H1 (cell line): ENCODE measurements around the gene CFAP74. TPM values are rescaled to one million over a fixed set of nuclear protein-coding genes. Genes with fewer than 3 reads are reported as not detected.

Experiments used
- CTCF ChIA-PET: fragments of 300-600 bp; sonication (Branson Sonifier 250); formaldehyde crosslinking; loops from one replicate; lab custom pipeline; 2021; ENCODE audit not compliant: partially characterized antibody; lab: Charles Lee
- POLR2A ChIA-PET: fragments of 300-600 bp; sonication (Branson Sonifier 250); formaldehyde crosslinking; loops from one replicate; lab custom pipeline; 2021; ENCODE audit warnings: inconsistent platforms; ENCODE audit not compliant: partially characterized antibody; lab: Charles Lee
- DNase-seq, 2 experiments: peaks; one replicate each; pipeline versions ENCODE4 v3.0.0 to v3.0.0-alpha.2; 2010 to 2022; ENCODE audit warnings: low spot score in 2 of 2, low read depth in 1 of 2, mixed read lengths in 1 of 2
- FAIRE-seq: peaks from 2 replicates; lab custom pipeline; 2011; peaks lifted over from hg19 to GRCh38; lab: Jason Lieb, UNC
- H2AFZ ChIP-seq: 2 replicates; pipeline ENCODE4 v1.8.1; 2012; ENCODE audit warnings: low read length, inconsistent platforms
- H2AK5ac ChIP-seq: 2 replicates; pipeline ENCODE4 v1.6.1; 2013; ENCODE audit warnings: low read depth, low read length
- H2BK120ac ChIP-seq: replicated peaks from 2 replicates; pipeline ENCODE3; 2013; ENCODE audit warnings: low read depth, low read length, inconsistent platforms
- H2BK12ac ChIP-seq: 2 replicates; pipeline ENCODE4 v1.6.1; 2013; ENCODE audit warnings: low read depth, low read length
- H2BK15ac ChIP-seq: 2 replicates; pipeline ENCODE4 v1.6.1; 2013; ENCODE audit warnings: low read length
- H2BK20ac ChIP-seq: 2 replicates; pipeline ENCODE4 v1.6.1; 2013; ENCODE audit warnings: low read length
- H2BK5ac ChIP-seq: 2 replicates; pipeline ENCODE4 v1.6.1; 2013; ENCODE audit warnings: low read depth, low read length
- H3K14ac ChIP-seq: 2 replicates; pipeline ENCODE4 v1.6.1; 2013; ENCODE audit warnings: inconsistent platforms; ENCODE audit not compliant: insufficient read length
- H3K18ac ChIP-seq: 2 replicates; pipeline ENCODE4 v1.6.1; 2013; ENCODE audit warnings: low read length; ENCODE audit errors: extremely low read depth
- H3K23ac ChIP-seq: 2 replicates; pipeline ENCODE4 v1.6.1; 2013; ENCODE audit warnings: inconsistent platforms; ENCODE audit not compliant: insufficient read length
- H3K23me2 ChIP-seq: 2 replicates; pipeline ENCODE4 v1.6.1; 2013; ENCODE audit warnings: low read depth, low read length
- H3K27ac ChIP-seq: 2 replicates; pipeline ENCODE4 v1.6.1; 2011; ENCODE audit warnings: low read depth, low read length, inconsistent platforms
- H3K27me3 ChIP-seq, 4 experiments: replicated peaks in 1 of 4; 1 replicate in 1 of 4; 2 replicates in 3 of 4; pipeline versions ENCODE4 v1.6.1 to v1.8.1; 2011 to 2013; ENCODE audit warnings: low read length in 3 of 4, mild to moderate bottlenecking in 3 of 4, inconsistent platforms in 2 of 4, mixed read lengths in 2 of 4, moderate library complexity in 1 of 4; ENCODE audit not compliant: control insufficient read depth in 3 of 4, insufficient read depth in 3 of 4; ENCODE audit errors: extremely low read depth in 1 of 4
- H3K36me3 ChIP-seq, 4 experiments: 2 replicates each; pipeline versions ENCODE4 v1.6.1 to v1.8.1; 2011 to 2013; ENCODE audit warnings: mild to moderate bottlenecking in 4 of 4, low read length in 3 of 4, moderate library complexity in 2 of 4, control low read depth in 1 of 4, inconsistent platforms in 1 of 4; ENCODE audit not compliant: insufficient read depth in 4 of 4, control insufficient read depth in 2 of 4
- H3K4ac ChIP-seq: replicated peaks from 2 replicates; pipeline ENCODE3; 2013; ENCODE audit warnings: low read length, low read depth, mixed read lengths, inconsistent platforms; ENCODE audit not compliant: insufficient read length
- H3K4me1 ChIP-seq, 4 experiments: replicated peaks in 1 of 4; 1 replicate in 1 of 4; 2 replicates in 3 of 4; pipeline versions ENCODE4 v1.6.1 to v1.8.1; 2011 to 2013; ENCODE audit warnings: low read length in 3 of 4, inconsistent platforms in 2 of 4, mixed read lengths in 1 of 4; ENCODE audit not compliant: insufficient read depth in 4 of 4, control insufficient read depth in 3 of 4
- H3K4me2 ChIP-seq, 2 experiments: 2 replicates each; pipeline versions ENCODE4 v1.6.1 to v1.8.1; 2011 to 2013; ENCODE audit warnings: low read depth in 2 of 2, low read length in 2 of 2, control low read depth in 1 of 2, inconsistent platforms in 1 of 2, mild to moderate bottlenecking in 1 of 2; ENCODE audit not compliant: insufficient read depth in 1 of 2
- H3K4me3 ChIP-seq, 4 experiments: fragments of 200-600, 300-600 bp in 1 of 4; sonication (generic), shearing (Covaris generic), sonication (Bioruptor Twin) in 1 of 4; 2 replicates each; pipeline versions ENCODE4 v1.5.1 to v1.8.1; 2011 to 2016; ENCODE audit warnings: low read length in 4 of 4, low read depth in 3 of 4, control low read depth in 2 of 4, inconsistent platforms in 2 of 4, mild to moderate bottlenecking in 2 of 4, mixed read lengths in 1 of 4, moderate library complexity in 1 of 4; ENCODE audit not compliant: insufficient read depth in 2 of 4; ENCODE audit errors: extremely low read depth in 1 of 4
- H3K56ac ChIP-seq: replicated peaks from 2 replicates; pipeline ENCODE3; 2013; ENCODE audit warnings: low read depth, mild to moderate bottlenecking, mixed read lengths, low read length, inconsistent platforms; ENCODE audit not compliant: insufficient read length
- H3K79me1 ChIP-seq: 2 replicates; pipeline ENCODE4 v1.6.1; 2013; ENCODE audit warnings: low read depth, low read length, control low read depth
- H3K79me2 ChIP-seq, 2 experiments: 2 replicates each; pipeline versions ENCODE4 v1.6.1 to v1.8.1; 2012 to 2013; ENCODE audit warnings: low read length in 2 of 2, mild to moderate bottlenecking in 2 of 2, inconsistent platforms in 1 of 2; ENCODE audit not compliant: insufficient read depth in 2 of 2, control insufficient read depth in 1 of 2
- H3K9ac ChIP-seq, 4 experiments: replicated peaks in 1 of 4; 1 replicate in 1 of 4; 2 replicates in 3 of 4; pipeline versions ENCODE4 v1.6.1 to v1.8.1; 2011 to 2013; ENCODE audit warnings: low read depth in 3 of 4, low read length in 3 of 4, control low read depth in 2 of 4, mild to moderate bottlenecking in 2 of 4, moderate library complexity in 2 of 4, inconsistent platforms in 1 of 4; ENCODE audit errors: extremely low read depth in 1 of 4
- H3K9me3 ChIP-seq, 2 experiments: 2 replicates each; pipeline versions ENCODE4 v1.6.1 to v1.8.1; 2012 to 2013; ENCODE audit warnings: mild to moderate bottlenecking in 2 of 2, moderate library complexity in 2 of 2, control low read depth in 1 of 2, inconsistent platforms in 1 of 2, low read depth in 1 of 2, low read length in 1 of 2, mixed read lengths in 1 of 2; ENCODE audit not compliant: insufficient read depth in 2 of 2
- H4K20me1 ChIP-seq, 2 experiments: replicated peaks in 1 of 2; 2 replicates each; pipeline versions ENCODE3 to v1.8.1; 2011 to 2013; ENCODE audit warnings: inconsistent platforms in 2 of 2, low read length in 2 of 2, mild to moderate bottlenecking in 1 of 2; ENCODE audit not compliant: insufficient read depth in 2 of 2, control insufficient read depth in 1 of 2
- H4K5ac ChIP-seq: 2 replicates; pipeline ENCODE4 v1.6.1; 2013; ENCODE audit warnings: low read length, low read depth, mixed read lengths, inconsistent platforms; ENCODE audit not compliant: insufficient read length
- H4K8ac ChIP-seq: 2 replicates; pipeline ENCODE4 v1.8.0; 2013; ENCODE audit warnings: mild to moderate bottlenecking, moderate library complexity, low read length, inconsistent platforms; ENCODE audit not compliant: insufficient read depth; ENCODE audit errors: extremely low read depth
- H4K91ac ChIP-seq: replicated peaks from 2 replicates; pipeline ENCODE3; 2013; ENCODE audit warnings: low read length, mixed read lengths, inconsistent platforms; ENCODE audit not compliant: insufficient read length
- CEBPB ChIP-seq: IDR thresholded peaks from 2 replicates; pipeline ENCODE4 v1.6.1; 2012; ENCODE audit warnings: low read depth, low read length
- CHD1 ChIP-seq: IDR thresholded peaks from 2 replicates; pipeline ENCODE4 v1.6.1; 2012; ENCODE audit warnings: low read depth, low read length, improper control_type of control experiment
- EGR1 ChIP-seq: IDR thresholded peaks from 2 replicates; pipeline ENCODE4 v1.6.1; 2011; ENCODE audit warnings: low read depth, low read length, borderline replicate concordance
- JUN ChIP-seq: IDR thresholded peaks from 2 replicates; pipeline ENCODE4 v1.6.1; 2011; ENCODE audit warnings: low read depth, mild to moderate bottlenecking, improper control_type of control experiment, low read length
- JUND ChIP-seq: IDR thresholded peaks from 2 replicates; pipeline ENCODE4 v1.6.1; 2011; ENCODE audit warnings: mild to moderate bottlenecking, improper control_type of control experiment, low read length
- KDM5A ChIP-seq: fragments of 200-600 bp; IDR thresholded peaks from 2 replicates; pipeline ENCODE4 v1.7.1; 2012; ENCODE audit warnings: mild to moderate bottlenecking, low read length, inconsistent platforms, mixed read lengths
- POU5F1 ChIP-seq: IDR thresholded peaks from 2 replicates; pipeline ENCODE4 v1.6.1; 2011; ENCODE audit warnings: low read depth, mild to moderate bottlenecking, low read length, moderate library complexity
- RAD21 ChIP-seq, 2 experiments: IDR thresholded peaks in 1 of 2; conservative IDR thresholded peaks in 1 of 2; 2 replicates each; pipeline ENCODE4 v1.6.1; 2011; ENCODE audit warnings: low read depth in 2 of 2, low read length in 2 of 2, improper control_type of control experiment in 1 of 2, inconsistent platforms in 1 of 2, mild to moderate bottlenecking in 1 of 2, moderate library complexity in 1 of 2
- RNF2 ChIP-seq: fragments of 200-900, 300-1000 bp; sonication (generic); IDR thresholded peaks from 2 replicates; pipeline ENCODE4 v1.7.1; 2016; ENCODE audit warnings: borderline replicate concordance, low read depth, mild to moderate bottlenecking, antibody characterized with exemption, low read length; ENCODE audit not compliant: poor library complexity, severe bottlenecking; ENCODE audit errors: missing control alignments
- SP2 ChIP-seq: IDR thresholded peaks from 2 replicates; pipeline ENCODE4 v1.6.1; 2012; ENCODE audit warnings: mild to moderate bottlenecking, low read length, inconsistent platforms
- SP4 ChIP-seq: IDR thresholded peaks from 2 replicates; pipeline ENCODE4 v1.6.1; 2012; ENCODE audit warnings: low read length, inconsistent platforms
- SUZ12 ChIP-seq: fragments of 200-600 bp; sonication (generic); IDR thresholded peaks from 2 replicates; pipeline ENCODE4 v1.6.1; 2012; ENCODE audit warnings: mild to moderate bottlenecking, inconsistent platforms, low read length, moderate library complexity, mixed read lengths
- TAF1 ChIP-seq: IDR thresholded peaks from 2 replicates; pipeline ENCODE4 v1.6.1; 2011; ENCODE audit warnings: mild to moderate bottlenecking, low read depth, low read length
- TAF7 ChIP-seq: optimal IDR thresholded peaks from 2 replicates; pipeline ENCODE3; 2011; ENCODE audit warnings: low read depth, mild to moderate bottlenecking, inconsistent platforms, low read length, moderate library complexity, borderline replicate concordance
- TBP ChIP-seq: IDR thresholded peaks from 2 replicates; pipeline ENCODE4 v1.6.1; 2011; ENCODE audit warnings: low read depth, low read length, improper control_type of control experiment
- TCF12 ChIP-seq: IDR thresholded peaks from 2 replicates; pipeline ENCODE4 v1.6.1; 2011; ENCODE audit warnings: low read depth, mild to moderate bottlenecking, low read length
- WGBS, 2 experiments: shearing (Covaris generic) in 1 of 2; methylation state at CpG; one replicate each; pipeline versions ENCODE4 v1.1.6 to v1.1.7; 2013 to 2015; ENCODE audit warnings: low lambda C conversion rate in 2 of 2, mixed read lengths in 2 of 2, inconsistent platforms in 1 of 2, low coverage in 1 of 2, missing lambda C conversion rate in 1 of 2; ENCODE audit not compliant: insufficient replicate concordance in 2 of 2, insufficient coverage in 1 of 2, insufficient read length in 1 of 2; ENCODE audit errors: extremely low coverage in 1 of 2, missing lambda C conversion rate in 1 of 2; 5-methylcytosine and 5-hydroxymethylcytosine counted together
- polyA plus RNA-seq, 7 experiments: library from polyadenylated mRNA; depleted of rRNA in 3 of 7; stranded (reverse) in 5 of 7; unstranded in 2 of 7; fragments of >200 nt in 5 of 7; fragments of 200-250 nt in 2 of 7; gene quantifications; 1 replicate in 5 of 7; 2 replicates in 1 of 7; 4 replicates in 1 of 7; pipeline versions ENCODE4 v1.2.1 to v1.2.3, GENCODE V29; 2011 to 2013; ENCODE audit warnings: missing spikeins in 2 of 7, mixed read lengths in 2 of 7
- total RNA-seq: library from RNA; stranded (reverse); fragmentation: NEBNext Ultra II Directional; extraction: Animal tissue kit (Norgen Biotek cat#: 25700); gene quantifications from 2 replicates; pipeline ENCODE4 v1.2.1, GENCODE V29; 2021

Gene CFAP74
- total and polyA plus RNA-seq, 2 of the 8 experiments (the other 6 are each of a cell fraction or from before 2014, with no cell fraction given) = 0.09 to 0.20 TPM

DNA sequence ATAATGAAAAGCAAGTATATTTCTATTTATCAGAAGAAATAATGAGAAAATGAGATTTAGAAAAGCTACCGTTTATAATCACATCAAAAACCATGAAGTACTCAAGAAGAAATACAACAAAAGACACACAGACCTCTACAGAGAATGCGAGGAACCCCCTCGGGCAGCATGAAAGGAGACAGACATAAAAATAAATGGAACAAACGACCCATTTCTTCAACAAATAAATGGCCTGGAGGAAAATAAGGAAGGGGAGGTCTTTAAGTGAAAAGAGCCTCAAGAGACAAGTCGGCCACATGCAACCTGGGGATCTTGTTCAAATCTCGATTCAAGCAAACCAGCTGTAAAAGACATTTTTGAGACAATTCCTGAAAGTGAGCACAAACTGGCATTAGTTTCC, 6.0 kb downstream of the CFAP74 start:
- H2AK5ac ChIP-seq = no peak overlapping the region
- no peak overlapping the region for H2BK12ac ChIP-seq
- H3K9ac ChIP-seq = no peak overlapping the region
- no peaks in the 10 kb centered on the region for H3K23me2 ChIP-seq
- H2AFZ ChIP-seq = no peak overlapping the region
- TF ChIP-seq CEBPB (no peak), CHD1 (no peak), SP4 (no peak), TBP (no peak), KDM5A (no peak), SUZ12 (no peak), JUN (no peak), JUND (no peak), TAF1 (no peak), EGR1 (no peak), TAF7 (no peak), RNF2 (no peak), RAD21 (IDR thresholded peaks at IDR 0.05 in 1 of 2, conservative IDR thresholded peaks at IDR 0.05 in 1 of 2; ENCODE audit: low read depth in 2 of 2, low read length in 2 of 2) (no peak), POU5F1 (no peak), TCF12 (no peak), SP2 (no peak)
- H3K14ac ChIP-seq = no peak overlapping the region
- no peak overlapping the region for H3K23ac ChIP-seq
- no peaks in the 10 kb centered on the region for H3K79me1 ChIP-seq
- H3K56ac ChIP-seq = no peak overlapping the region
- H3K36me3 ChIP-seq = no peaks in the 10 kb centered on the region
- H4K8ac ChIP-seq = no peak overlapping the region
- no peaks in the 10 kb centered on the region for H3K79me2 ChIP-seq
- H3K4me2 ChIP-seq = no peak overlapping the region
- no peaks in the 10 kb centered on the region; a peak in 1 of 7 replicates for H3K27me3 ChIP-seq
- H2BK120ac ChIP-seq = no peak overlapping the region
- no peak overlapping the region for H3K18ac ChIP-seq
- H3K9me3 ChIP-seq = no peaks in the 10 kb centered on the region
- no peak overlapping the region for H2BK15ac ChIP-seq
- H4K20me1 ChIP-seq = no peaks in the 10 kb centered on the region
- WGBS, 2 experiments = 78% methylated on average over 6 of the region's 6 CpGs; no CpG with 5 or more reads in 1 of the 2 experiments
- no peak overlapping the region for H3K27ac ChIP-seq
- H4K91ac ChIP-seq = no peak overlapping the region
- ChIA-PET CTCF (interaction anchor here (0.6 to 2.0 kb wide), 5 partner anchors 18 to 78 kb away, joined by 3 to 7 read pairs (median 3); partner anchors contain the start of gene TMEM52), POLR2A (no interaction called here)
- H4K5ac ChIP-seq = no peak overlapping the region
- no peak for DNase-seq
- no peak for FAIRE-seq
- H2BK20ac ChIP-seq = no peak overlapping the region
- no peaks in the 10 kb centered on the region for H3K4me1 ChIP-seq
- no peak overlapping the region for H3K4ac ChIP-seq
- H3K4me3 ChIP-seq = no peak overlapping the region
- no peak overlapping the region for H2BK5ac ChIP-seq
